Keratinocyte (primary cell): ENCODE results near the gene MAPRE2.

ENCODE experiments used
- CTCF ChIP-seq, 3 experiments: IDR thresholded peaks in 1 of 3; conservative IDR thresholded peaks in 1 of 3; optimal IDR thresholded peaks in 1 of 3; 2 replicates in 2 of 3; 3 replicates in 1 of 3; pipeline versions ENCODE3 to v1.5.1; 2011; ENCODE audit warnings: low read length in 3 of 3, mild to moderate bottlenecking in 3 of 3, moderate library complexity in 2 of 3, control low read depth in 1 of 3, inconsistent platforms in 1 of 3; ENCODE audit not compliant: insufficient read depth in 2 of 3; ENCODE audit errors: extremely low read depth in 1 of 3
- EZH2 ChIP-seq: IDR thresholded peaks from one replicate; pipeline ENCODE4 v1.6.1; 2012; ENCODE audit warnings: inconsistent platforms, mild to moderate bottlenecking, low read length, moderate library complexity

GRCh38 chr18:35182151-35182550 is 140.9 kb downstream of the MAPRE2 start:
- no peak for TF ChIP-seq CTCF (optimal IDR thresholded peaks at IDR 0.05 in 1 of 3, IDR thresholded peaks at IDR 0.05 in 1 of 3, conservative IDR thresholded peaks at IDR 0.05 in 1 of 3; ENCODE audit: extremely low read depth in 1 of 3, insufficient read depth in 2 of 3, low read length in 3 of 3)
- TF ChIP-seq EZH2 = no peak
